Mucosa of descending colon (tissue), 3 donors: ENCODE results near the gene ZNF501. TPM values are rescaled to one million over a fixed set of nuclear protein-coding genes. Genes with fewer than 3 reads are reported as not detected.

Source experiments
- ATAC-seq: fragments of 200-7000 bp; cut with Tn5 transposase; one replicate; pipeline ENCODE4 v1.9.1; 2020; ENCODE audit warnings: mild to moderate bottlenecking, moderate library complexity
- DNase-seq, 3 donors: peaks; one replicate each; pipeline ENCODE4 v3.0.0-alpha.2; 2020
- H3K36me3 ChIP-seq: fragments of 200-600 bp; one replicate; pipeline ENCODE4 v1.8.0; 2021; ENCODE audit warnings: low read depth, mild to moderate bottlenecking
- H3K4me1 ChIP-seq: fragments of 200-600 bp; one replicate; pipeline ENCODE4 v1.8.0; 2021; ENCODE audit warnings: low read depth, mild to moderate bottlenecking
- H3K4me3 ChIP-seq: fragments of 200-600 bp; one replicate; pipeline ENCODE4 v1.8.0; 2021; ENCODE audit warnings: mild to moderate bottlenecking
- H3K9me3 ChIP-seq: fragments of 200-600 bp; one replicate; pipeline ENCODE4 v1.8.0; 2021; ENCODE audit warnings: mild to moderate bottlenecking
- CTCF ChIP-seq: fragments of 200-600 bp; IDR thresholded peaks from one replicate; pipeline ENCODE4 v1.8.0; 2022; ENCODE audit warnings: antibody characterized with exemption, mild to moderate bottlenecking
- intact Hi-C, 2 donors: fragments of 100-400 bp; cut with DNase I in 1 of 2; cut with micrococcal nuclease in 1 of 2; formaldehyde crosslinking; loops; one replicate each; pipeline versions ENCODE4 v1.11.0 to v1.11.1; 2022; cut with DNase I, micrococcal nuclease
- total RNA-seq, 3 donors: library from RNA; stranded (reverse); fragmentation: NEBNext Ultra II Directional in 2 of 3; extraction: Animal tissue kit (Norgen Biotek cat#: 25700) in 2 of 3; gene quantifications; one replicate each; pipeline versions ENCODE4 v1.2.1 to v1.2.4, GENCODE V29; 2021 to 2023
- donor health status: DM: no; HTN: no; CAD: no; lungs with moderate emphysema.
- donor health status: DM: no; HTN: no; CAD: no.
- donor health status: DM: no; HTN: yes; CAD: no.

The ZNF501 gene
- total RNA-seq, 3 donors from 2014 or later, result 3.6 to 6.4 (median 3.7) TPM

GRCh38 chr3:44772099-44772442 is 42.6 kb downstream of the ZNF501 start:
- no peak for ATAC-seq
- H3K4me1 ChIP-seq, result no peaks in the 10 kb centered on the region
- DNase-seq, result no peak
- H3K4me3 ChIP-seq, result no peak overlapping the region
- intact Hi-C loops, result no loop called here
- H3K36me3 ChIP-seq, result no peaks in the 10 kb centered on the region
- H3K9me3 ChIP-seq, result peaks cover 45% of the 10 kb centered on the region
- TF ChIP-seq CTCF, result no peak

GRCh38 chr3:44782891-44783290 is 53.5 kb downstream of the ZNF501 start:
- intact Hi-C loops, result no loop called here
- Histone ChIP-seq H3K4me1 (no peaks in the 10 kb centered on the region), H3K9me3 (no peaks in the 10 kb centered on the region), H3K36me3 (no peaks in the 10 kb centered on the region), H3K4me3 (no peak overlapping the region)
- ATAC-seq (no peak), DNase-seq (no peak)
- TF ChIP-seq CTCF, result no peak

Other genes starting within 250 kb of the ZNF501 start
- 1 to 10 TPM in 2 of 3 donors, under 1 TPM in 1; 0.96 to 3.0 (median 1.6) TPM for gene ZKSCAN7, start 174.4 kb upstream of the ZNF501 start, total RNA-seq
- 1 to 10 TPM in 2 of 3 donors, under 1 TPM in 1; 0.67 to 4.6 (median 1.1) TPM for gene ZNF660, start 144.7 kb upstream of the ZNF501 start, total RNA-seq
- 10 to 100 TPM in 2 of 3 donors, 1 to 10 TPM in 1; 10.0 to 19.5 (median 14.5) TPM for gene ZNF197, start 104.6 kb upstream of the ZNF501 start, total RNA-seq
- gene ZNF35, start 80.9 kb upstream of the ZNF501 start, total RNA-seq, result 1 to 10 TPM; 4.9 to 8.0 (median 6.0) TPM
- gene ZNF502, start 17.0 kb upstream of the ZNF501 start, total RNA-seq, result 1 to 10 TPM; 2.5 to 7.7 (median 3.6) TPM
- 10 to 100 TPM; 18.8 to 29.2 (median 19.1) TPM for gene KIAA1143, start 32.0 kb downstream of the ZNF501 start, total RNA-seq
- 1 to 10 TPM; 1.6 to 7.6 (median 2.4) TPM for gene KIF15, start 32.2 kb downstream of the ZNF501 start, total RNA-seq
- gene TMEM42, start 132.3 kb downstream of the ZNF501 start, total RNA-seq, result 10 to 100 TPM in 2 of 3 donors, 1 to 10 TPM in 1; 7.8 to 11.2 (median 10.0) TPM
- gene TGM4, start 145.0 kb downstream of the ZNF501 start, total RNA-seq, result not detected
- gene ZDHHC3, start 246.5 kb downstream of the ZNF501 start, total RNA-seq, result 100 to 1,000 TPM in 2 of 3 donors, 10 to 100 TPM in 1; 94.7 to 204 (median 143) TPM
- 10 to 100 TPM; 23.2 to 26.2 (median 24.4) TPM for gene EXOSC7, start 246.6 kb downstream of the ZNF501 start, total RNA-seq